Activated gamma-delta T cell treated with Interleukin-2 at 50 U/mL for 16 hours (primary cell): Measurements from ENCODE around the gene VRK3.

ENCODE experiments used
- DNase-seq: peaks from one replicate; pipeline ENCODE4 v3.0.0-alpha.2; 2020

Gene VRK3

GRCh38 chr19:50030225-50030624, 5.1 kb upstream of the VRK3 start:
- no peak for DNase-seq

GRCh38 chr19:50026550-50026906, 1.4 kb upstream of the VRK3 start:
- DNase-seq, result no peak

- peak; percentile 90 for DNase-seq
Measured at GRCh38 chr19:50025794-50026549, 800 bp upstream of the VRK3 start, which contains the start of gene ZNF473. Gene ZNF473, plus strand, starts transcription at chr19:50026005. Its CDS starts 5,078 bp downstream, at chr19:50031083.

GRCh38 chr19:50024719-50025021, 502 bp downstream of the VRK3 start:
- DNase-seq, result no peak

GRCh38 chr19:50022823-50023222, 2.3 kb downstream of the VRK3 start:
- no peak for DNase-seq

- no peak for DNase-seq
Measured at GRCh38 chr19:50020481-50020880, 4.7 kb downstream of the VRK3 start.

GRCh38 chr19:50016225-50016807, 8.9 kb downstream of the VRK3 start:
- no peak for DNase-seq

GRCh38 chr19:50008532-50008931, 16.6 kb downstream of the VRK3 start:
- DNase-seq, result no peak

- no peak for DNase-seq
Measured at GRCh38 chr19:50007947-50008346, 17.2 kb downstream of the VRK3 start.

- no peak for DNase-seq
Measured at GRCh38 chr19:50007170-50007569, 18.0 kb downstream of the VRK3 start.

GRCh38 chr19:50005428-50005827, 19.7 kb downstream of the VRK3 start:
- no peak for DNase-seq

GRCh38 chr19:50003810-50004419, 21.3 kb downstream of the VRK3 start:
- DNase-seq, result no peak

- no peak for DNase-seq
Measured at GRCh38 chr19:50003254-50003788, 21.9 kb downstream of the VRK3 start.

GRCh38 chr19:50002386-50002960, 22.7 kb downstream of the VRK3 start:
- no peak for DNase-seq

GRCh38 chr19:50001775-50002174, 23.4 kb downstream of the VRK3 start:
- DNase-seq, result no peak

- DNase-seq, result no peak
Measured at GRCh38 chr19:50000841-50001557, 24.2 kb downstream of the VRK3 start.

- DNase-seq, result no peak
Measured at GRCh38 chr19:50000038-50000840, 24.9 kb downstream of the VRK3 start.

- DNase-seq, result no peak
Measured at GRCh38 chr19:49999371-50000010, 25.7 kb downstream of the VRK3 start.

- DNase-seq, result no peak
Measured at GRCh38 chr19:49997709-49998108, 27.5 kb downstream of the VRK3 start.

- DNase-seq, result no peak
Measured at GRCh38 chr19:49988433-49988832, 36.7 kb downstream of the VRK3 start.

GRCh38 chr19:49988007-49988406, 37.2 kb downstream of the VRK3 start:
- no peak for DNase-seq
